ENCODE measurements around the gene C8B.

The C8B gene

GRCh38 chr1:56970280-56970679 is 4.5 kb upstream of the C8B start:
- no peak for DNase-seq

- DNase-seq: no peak
These were observed 3.2 kb upstream of the C8B start for GRCh38 chr1:56968878-56969495.

- DNase-seq: peak; percentile 4
These were observed 2.4 kb upstream of the C8B start for GRCh38 chr1:56967900-56968832.

GRCh38 chr1:56967355-56967754 is 1.5 kb upstream of the C8B start:
- DNase-seq: no peak

GRCh38 chr1:56966698-56966999 is 834 bp upstream of the C8B start:
- DNase-seq: no peak

GRCh38 chr1:56965191-56965590 is 624 bp downstream of the C8B start:
- no peak for DNase-seq

- no peak for DNase-seq
These were observed 1.3 kb downstream of the C8B start for GRCh38 chr1:56964349-56965017.

GRCh38 chr1:56963667-56964066 is 2.1 kb downstream of the C8B start:
- no peak for DNase-seq

GRCh38 chr1:56961426-56961825 is 4.4 kb downstream of the C8B start:
- DNase-seq: no peak

- no peak for DNase-seq
These were observed 7.3 kb downstream of the C8B start for GRCh38 chr1:56958526-56958925.

- DNase-seq: no peak
These were observed 7.9 kb downstream of the C8B start for GRCh38 chr1:56957931-56958330.

- no peak for DNase-seq
These were observed 11.2 kb downstream of the C8B start for GRCh38 chr1:56954664-56955063.

GRCh38 chr1:56953386-56953785 is 12.4 kb downstream of the C8B start:
- no peak for DNase-seq

GRCh38 chr1:56952501-56952900 is 13.3 kb downstream of the C8B start:
- DNase-seq: no peak

- no peak for DNase-seq
These were observed 17.3 kb downstream of the C8B start for GRCh38 chr1:56948403-56949023.

GRCh38 chr1:56940039-56940438 is 25.8 kb downstream of the C8B start:
- DNase-seq: no peak

- no peak for DNase-seq
These were observed 26.6 kb downstream of the C8B start for GRCh38 chr1:56939209-56939608.

- DNase-seq: no peak
These were observed 27.2 kb downstream of the C8B start for GRCh38 chr1:56938646-56939045.

- DNase-seq: no peak
These were observed 31.3 kb downstream of the C8B start for GRCh38 chr1:56934430-56935060.

GRCh38 chr1:56933606-56934005 is 32.2 kb downstream of the C8B start:
- DNase-seq: no peak

- DNase-seq: no peak
These were observed 32.7 kb downstream of the C8B start for GRCh38 chr1:56933161-56933560.

- DNase-seq: no peak
These were observed 34.1 kb downstream of the C8B start for GRCh38 chr1:56931686-56932085.

- no peak for DNase-seq
These were observed 34.6 kb downstream of the C8B start for GRCh38 chr1:56931211-56931610.

Measured in NCI-H345 (cell line).